ENCODE results near the gene PRSS3.

DNA sequence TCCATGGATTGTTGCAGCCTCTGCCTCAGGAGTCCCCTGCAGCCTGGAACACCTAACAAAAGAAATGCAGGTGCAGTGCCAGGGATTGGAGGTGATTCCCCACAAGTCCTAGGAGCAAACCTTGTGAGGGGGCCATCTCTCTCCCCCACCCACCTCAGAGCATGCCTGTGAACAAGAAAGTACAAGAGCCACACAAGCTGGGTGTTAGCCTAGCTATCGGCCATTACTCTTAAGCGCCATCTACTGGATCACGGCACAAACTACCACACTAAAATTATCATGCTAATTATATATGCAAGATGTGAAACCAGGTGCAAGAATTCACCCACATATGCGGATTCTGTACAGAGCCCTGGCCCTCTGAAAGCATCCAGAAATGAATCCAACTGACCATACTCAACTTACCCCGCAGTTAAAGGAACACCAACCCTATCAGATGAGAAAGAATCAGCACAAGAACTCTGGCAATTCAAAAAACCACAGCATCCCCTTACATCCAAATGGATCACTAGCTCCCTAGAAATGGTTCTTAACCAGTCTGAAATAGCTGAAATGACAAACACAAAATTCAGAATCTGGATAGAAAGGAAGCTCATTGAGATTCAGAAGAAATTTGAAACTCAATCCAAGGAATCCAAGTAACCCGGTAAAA, 16.5 kb upstream of the PRSS3 start:
- TF ChIP-seq POLR2AphosphoS5 (IDR thresholded peaks at IDR 0.05; ENCODE audit: low read depth, low read length) = no peak
- TF ChIP-seq TAF1 (IDR thresholded peaks at IDR 0.05; ENCODE audit: low read depth, low read length) = no peak
- TF ChIP-seq SPI1 (IDR thresholded peaks at IDR 0.05; ENCODE audit: low read depth, low read length) = no peak
- no peak for TF ChIP-seq PAX5 (IDR thresholded peaks at IDR 0.05; ENCODE audit: insufficient read depth, low read length, severe bottlenecking)
- TF ChIP-seq POLR2A (IDR thresholded peaks at IDR 0.05; ENCODE audit: low read depth, low read length) = no peak
- TF ChIP-seq POU2F2 (IDR thresholded peaks at IDR 0.05; ENCODE audit: low read depth, low read length) = no peak

All from GM12891 (cell line).